ENCODE results near the gene PLEKHA8.

The PLEKHA8 gene

DNA sequence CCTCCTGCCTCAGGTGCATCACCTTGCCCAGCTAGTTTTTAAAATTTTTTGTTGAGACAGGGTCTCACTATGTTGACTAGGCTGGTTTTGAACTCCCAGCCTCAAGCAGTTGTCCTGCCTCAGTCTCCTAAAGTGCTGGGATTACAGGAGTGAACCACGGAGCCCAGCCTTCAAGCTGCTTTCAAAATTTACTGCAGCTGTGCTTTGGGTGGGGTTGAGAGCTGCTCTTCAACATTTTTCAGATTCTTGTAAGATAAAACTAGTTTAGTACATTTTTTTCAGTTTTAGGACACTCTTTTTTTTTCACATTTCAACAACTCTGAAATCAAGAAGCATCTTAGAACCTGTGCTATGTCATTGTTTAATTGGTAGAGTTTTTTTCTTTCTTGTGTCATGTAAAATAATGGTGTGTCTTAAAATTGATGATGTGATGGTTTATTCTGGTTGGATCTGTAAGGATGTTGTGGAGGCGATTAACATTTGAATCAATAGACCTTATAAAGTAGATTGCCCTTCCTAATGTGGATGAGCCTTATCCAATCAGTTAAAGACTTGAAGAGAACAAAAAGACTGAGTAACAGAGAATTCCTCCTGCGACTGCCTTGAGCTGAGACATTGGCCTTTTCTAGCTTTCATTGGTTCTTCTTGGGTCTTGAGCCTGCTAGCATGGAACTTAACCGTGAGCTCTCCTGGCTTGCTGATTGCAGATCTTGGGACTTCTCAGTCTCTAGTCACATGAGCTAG lies 13.5 kb downstream of the PLEKHA8 start:
- no peak for DNase-seq
- H3K9me3 Mint-ChIP-seq, result no peaks in the 10 kb centered on the region
- H3K4me3 Mint-ChIP-seq, result no peak overlapping the region
- peaks cover 75% of the 10 kb centered on the region for H3K36me3 Mint-ChIP-seq (ENCODE audit: low read depth)
- TF ChIP-seq, protein P1, sequence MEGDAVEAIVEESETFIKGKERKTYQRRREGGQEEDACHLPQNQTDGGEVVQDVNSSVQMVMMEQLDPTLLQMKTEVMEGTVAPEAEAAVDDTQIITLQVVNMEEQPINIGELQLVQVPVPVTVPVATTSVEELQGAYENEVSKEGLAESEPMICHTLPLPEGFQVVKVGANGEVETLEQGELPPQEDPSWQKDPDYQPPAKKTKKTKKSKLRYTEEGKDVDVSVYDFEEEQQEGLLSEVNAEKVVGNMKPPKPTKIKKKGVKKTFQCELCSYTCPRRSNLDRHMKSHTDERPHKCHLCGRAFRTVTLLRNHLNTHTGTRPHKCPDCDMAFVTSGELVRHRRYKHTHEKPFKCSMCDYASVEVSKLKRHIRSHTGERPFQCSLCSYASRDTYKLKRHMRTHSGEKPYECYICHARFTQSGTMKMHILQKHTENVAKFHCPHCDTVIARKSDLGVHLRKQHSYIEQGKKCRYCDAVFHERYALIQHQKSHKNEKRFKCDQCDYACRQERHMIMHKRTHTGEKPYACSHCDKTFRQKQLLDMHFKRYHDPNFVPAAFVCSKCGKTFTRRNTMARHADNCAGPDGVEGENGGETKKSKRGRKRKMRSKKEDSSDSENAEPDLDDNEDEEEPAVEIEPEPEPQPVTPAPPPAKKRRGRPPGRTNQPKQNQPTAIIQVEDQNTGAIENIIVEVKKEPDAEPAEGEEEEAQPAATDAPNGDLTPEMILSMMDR (IDR thresholded peaks at IDR 0.05), result no peak
- H3K4me1 Mint-ChIP-seq, result peaks cover 13% of the 10 kb centered on the region
- no peaks in the 10 kb centered on the region for H3K27me3 Mint-ChIP-seq (ENCODE audit: low read depth, poor library complexity)
- H3K27ac Mint-ChIP-seq, result no peak overlapping the region

- Mint-ChIP-seq H3K4me3 (no peak overlapping the region), H3K27ac (no peak overlapping the region), H3K4me1 (no peaks in the 10 kb centered on the region), H3K27me3 (ENCODE audit: low read depth, poor library complexity) (no peaks in the 10 kb centered on the region), H3K9me3 (no peaks in the 10 kb centered on the region), H3K36me3 (ENCODE audit: low read depth) (peaks cover 66% of the 10 kb centered on the region)
- TF ChIP-seq, protein P1 (IDR thresholded peaks at IDR 0.05), result no peak
- no peak for DNase-seq
These were observed 18.0 kb downstream of the PLEKHA8 start for GRCh38 chr7:30046127-30046770.

- Mint-ChIP-seq H3K4me3 (no peak overlapping the region), H3K27ac (no peak overlapping the region), H3K9me3 (no peaks in the 10 kb centered on the region), H3K36me3 (ENCODE audit: low read depth) (peaks cover 68% of the 10 kb centered on the region), H3K27me3 (ENCODE audit: low read depth, poor library complexity) (peaks cover 3% of the 10 kb centered on the region), H3K4me1 (no peaks in the 10 kb centered on the region)
- DNase-seq, result no peak
- TF ChIP-seq, protein P1 (IDR thresholded peaks at IDR 0.05), result no peak
These were observed 18.9 kb downstream of the PLEKHA8 start for GRCh38 chr7:30047124-30047523.

DNA sequence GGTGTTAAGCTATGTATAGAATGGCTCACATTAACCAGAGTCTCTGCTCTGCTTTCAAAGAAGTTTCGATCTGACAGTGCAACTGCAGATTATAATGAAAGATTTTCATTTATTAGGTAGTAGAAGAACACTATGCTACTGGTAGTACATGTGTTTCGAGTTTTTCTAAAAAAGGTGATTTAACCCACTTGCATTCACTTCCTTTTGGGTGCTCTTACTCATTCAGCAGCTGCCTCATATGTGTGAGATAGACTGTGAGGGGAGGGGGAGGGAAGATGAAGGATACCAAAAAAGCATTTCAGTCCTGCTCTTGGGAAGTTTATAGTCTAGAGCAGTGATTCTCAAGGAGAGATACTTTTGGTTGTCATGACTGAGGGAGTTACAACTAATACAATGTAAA lies 20.4 kb downstream of the PLEKHA8 start:
- DNase-seq, result no peak
- Mint-ChIP-seq H3K27me3 (ENCODE audit: low read depth, poor library complexity) (peaks cover 3% of the 10 kb centered on the region), H3K4me1 (no peaks in the 10 kb centered on the region), H3K36me3 (ENCODE audit: low read depth) (peaks cover 69% of the 10 kb centered on the region), H3K9me3 (no peaks in the 10 kb centered on the region), H3K27ac (peak overlapping the region; percentile 55), H3K4me3 (no peak overlapping the region)
- TF ChIP-seq, protein P1 (IDR thresholded peaks at IDR 0.05), result no peak

DNA sequence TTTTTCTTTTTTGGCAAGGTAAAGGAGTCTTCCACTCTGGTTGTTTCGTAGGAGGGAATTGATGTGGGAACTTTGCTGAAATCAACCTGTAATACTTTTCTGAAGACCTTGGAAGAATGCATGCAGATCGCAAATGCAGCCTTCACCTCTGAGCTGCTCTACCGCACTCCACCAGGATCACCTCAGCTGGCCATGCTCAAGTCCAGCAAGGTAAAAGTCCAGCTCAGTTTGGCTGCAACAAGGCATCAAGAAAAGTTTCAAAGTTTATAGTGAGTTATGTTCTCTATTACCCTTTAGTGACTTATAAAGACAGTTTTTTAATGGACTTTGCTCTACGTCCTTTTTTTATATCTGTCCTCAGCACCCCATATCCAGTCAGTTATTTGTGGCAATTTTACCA lies 21.0 kb downstream of the PLEKHA8 start:
- Mint-ChIP-seq H3K9me3 (no peaks in the 10 kb centered on the region), H3K36me3 (ENCODE audit: low read depth) (peaks cover 75% of the 10 kb centered on the region), H3K27ac (no peak overlapping the region), H3K4me1 (no peaks in the 10 kb centered on the region), H3K27me3 (ENCODE audit: low read depth, poor library complexity) (peaks cover 3% of the 10 kb centered on the region), H3K4me3 (no peak overlapping the region)
- DNase-seq, result no peak
- TF ChIP-seq, protein P1 (IDR thresholded peaks at IDR 0.05), result no peak

GRCh38 chr7:30053068-30053467 lies 24.9 kb downstream of the PLEKHA8 start:
- DNase-seq, result no peak
- Mint-ChIP-seq H3K9me3 (peaks cover 12% of the 10 kb centered on the region), H3K27ac (no peak overlapping the region), H3K27me3 (ENCODE audit: low read depth, poor library complexity) (peaks cover 3% of the 10 kb centered on the region), H3K36me3 (ENCODE audit: low read depth) (peaks cover 85% of the 10 kb centered on the region), H3K4me3 (no peak overlapping the region), H3K4me1 (no peaks in the 10 kb centered on the region)
- TF ChIP-seq, protein P1 (IDR thresholded peaks at IDR 0.05), result no peak

Data from nephron progenitor cell (in vitro differentiated cells).